GM23338 (cell line): Measurements from ENCODE around the gene TCTN1. TPM values are rescaled to one million over a fixed set of nuclear protein-coding genes. Genes with fewer than 3 reads are reported as not detected.
A peak's percentile ranks its signal among the peaks of the same experiment; 100 is the strongest.

Experiments
- ATAC-seq: fragments of 200-7000 bp; cut with Tn5 transposase; 3 replicates; pipeline ENCODE4 v1.9.1; 2020
- DNase-seq: peaks from one replicate; pipeline ENCODE4 v3.0.0-alpha.2; 2015; ENCODE audit warnings: low spot score
- H2AFZ ChIP-seq: fragments of 200-600 bp; sonication (generic); 2 replicates; pipeline ENCODE4 v1.8.0; 2016; ENCODE audit warnings: antibody characterized with exemption, mild to moderate bottlenecking, moderate library complexity
- H3F3A ChIP-seq: fragments of 200-600 bp; sonication (generic); replicated peaks from 2 replicates; pipeline ENCODE4 v1.8.0; 2017; ENCODE audit warnings: antibody characterized with exemption, mixed run types, low read depth
- H3K27ac ChIP-seq: fragments of 200-600 bp; sonication (generic); 2 replicates; pipeline ENCODE4 v1.6.1; 2016; ENCODE audit warnings: low read depth
- H3K27me3 ChIP-seq: fragments of 200-600 bp; sonication (generic); 2 replicates; pipeline ENCODE4 v1.8.0; 2016; ENCODE audit warnings: mild to moderate bottlenecking, mixed run types, moderate library complexity; ENCODE audit not compliant: insufficient read depth
- H3K36me3 ChIP-seq: fragments of 200-600 bp; sonication (generic); 2 replicates; pipeline ENCODE4 v1.8.0; 2016; ENCODE audit warnings: mild to moderate bottlenecking; ENCODE audit not compliant: insufficient read depth
- H3K4me1 ChIP-seq: fragments of 200-600 bp; sonication (generic); 2 replicates; pipeline ENCODE4 v1.8.0; 2016; ENCODE audit warnings: mild to moderate bottlenecking, moderate library complexity; ENCODE audit not compliant: insufficient read depth
- H3K4me2 ChIP-seq: fragments of 200-600 bp; sonication (generic); 2 replicates; pipeline ENCODE4 v1.7.1; 2017; ENCODE audit warnings: mixed run types
- H3K4me3 ChIP-seq: fragments of 200-600 bp; sonication (generic); 2 replicates; pipeline ENCODE4 v1.6.1; 2016; ENCODE audit warnings: mixed run types
- H3K79me2 ChIP-seq: fragments of 200-600 bp; sonication (generic); replicated peaks from 2 replicates; pipeline ENCODE4 v1.8.0; 2017; ENCODE audit warnings: mild to moderate bottlenecking; ENCODE audit not compliant: insufficient read depth
- H3K9me2 ChIP-seq: fragments of 200-600 bp; sonication (generic); 2 replicates; pipeline ENCODE4 v1.8.0; 2017; ENCODE audit not compliant: insufficient read depth
- H4K20me1 ChIP-seq: fragments of 200-600 bp; sonication (generic); replicated peaks from 2 replicates; pipeline ENCODE4 v1.8.0; 2017; ENCODE audit warnings: mild to moderate bottlenecking; ENCODE audit not compliant: insufficient read depth
- H3K27ac Mint-ChIP-seq: 2 replicates; pipeline ENCODE4 v1.8.0; 2020; ENCODE audit warnings: inconsistent platforms, mild to moderate bottlenecking, moderate library complexity, mixed read lengths
- H3K27me3 Mint-ChIP-seq: 3 replicates; pipeline ENCODE4 v1.8.0; 2022; ENCODE audit warnings: low read depth, mild to moderate bottlenecking, moderate library complexity, mixed read lengths, inconsistent platforms; ENCODE audit not compliant: insufficient read depth, poor library complexity
- H3K36me3 Mint-ChIP-seq: 3 replicates; pipeline ENCODE4 v1.8.0; 2021; ENCODE audit warnings: low read depth, mild to moderate bottlenecking, inconsistent platforms, moderate library complexity, mixed read lengths
- H3K4me1 Mint-ChIP-seq: 3 replicates; pipeline ENCODE4 v1.8.0; 2020; ENCODE audit warnings: mild to moderate bottlenecking, inconsistent platforms, mixed read lengths
- H3K4me3 Mint-ChIP-seq: 3 replicates; pipeline ENCODE4 v1.8.0; 2021; ENCODE audit warnings: moderate library complexity, mild to moderate bottlenecking, inconsistent platforms, mixed read lengths
- H3K9me3 Mint-ChIP-seq: 3 replicates; pipeline ENCODE4 v1.8.0; 2020; ENCODE audit warnings: moderate library complexity, mild to moderate bottlenecking, inconsistent platforms, mixed read lengths
- NANOG ChIP-seq: IDR thresholded peaks from 2 replicates; pipeline ENCODE4 v1.6.1; 2016; ENCODE audit warnings: antibody characterized with exemption, borderline replicate concordance
- ZNF114 ChIP-seq: fragments of 250-450 bp; sonication (Bioruptor Pico); IDR thresholded peaks from 2 replicates; pipeline ENCODE4 v1.5.0; 2020; ENCODE audit warnings: mild to moderate bottlenecking, moderate library complexity
- polyA plus RNA-seq: library from polyadenylated mRNA; unstranded; fragments of >200 nt; fragmentation: Nextera tagmentation; extraction: Ambion mirVana; gene quantifications from 2 replicates; pipeline ENCODE4 v1.2.1, GENCODE V29; 2016
- total RNA-seq: library from RNA; depleted of rRNA; stranded (reverse); fragments of >200 nt; shearing (Covaris generic); gene quantifications from 2 replicates; pipeline ENCODE4 v1.2.3, GENCODE V29; 2014
- TF ChIP-seq, protein P1 (sequence below): IDR thresholded peaks from one replicate; pipeline ENCODE4 v1.6.1; 2018; ENCODE audit warnings: antibody characterized with exemption; ENCODE audit not compliant: unreplicated experiment
- TF ChIP-seq, protein P2 (sequence below): fragments of 250-450 bp; sonication (Bioruptor Pico); IDR thresholded peaks from 2 replicates; pipeline ENCODE4 v1.5.0; 2020; ENCODE audit warnings: mild to moderate bottlenecking, moderate library complexity
- TF ChIP-seq, protein P3 (sequence below), 2 experiments: fragments of 200-600 bp in 1 of 2; sonication (generic) in 1 of 2; conservative IDR thresholded peaks; 2 replicates each; pipeline versions ENCODE4 v1.5.1 to v1.6.1; 2016 to 2017; ENCODE audit warnings: antibody characterized with exemption in 2 of 2, low read depth in 2 of 2, mild to moderate bottlenecking in 2 of 2, moderate library complexity in 1 of 2

Gene TCTN1
- total and polyA plus RNA-seq, 2 experiments from 2014 or later = 10.6 to 12.4 TPM

DNA sequence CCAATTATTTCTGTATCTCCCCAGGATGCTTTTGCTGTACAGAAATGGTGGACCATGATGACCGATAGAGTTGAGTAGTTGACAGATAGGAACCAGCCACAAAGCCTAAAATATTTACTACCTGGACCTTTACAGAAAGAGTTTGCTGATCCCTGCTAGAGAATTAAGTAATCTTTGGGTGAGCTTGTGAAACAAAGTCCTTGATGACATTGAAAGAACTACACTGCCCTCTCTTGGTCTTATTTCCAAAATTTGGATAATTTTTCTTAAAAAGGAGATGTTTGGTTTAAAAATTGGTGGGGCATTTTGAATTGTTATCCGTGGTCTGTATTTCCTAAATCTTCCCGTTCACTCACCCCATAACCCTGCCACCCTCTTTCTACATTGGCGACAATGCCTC lies 13.7 kb upstream of the TCTN1 start:
- Histone ChIP-seq H3K27ac (no peak overlapping the region), H3K4me1 (no peaks in the 10 kb centered on the region), H3F3A (no peaks in the 10 kb centered on the region), H3K4me3 (no peak overlapping the region), H3K4me2 (no peak overlapping the region), H4K20me1 (no peaks in the 10 kb centered on the region), H2AFZ (no peak overlapping the region), H3K79me2 (no peaks in the 10 kb centered on the region), H3K9me2 (no peaks in the 10 kb centered on the region), H3K27me3 (no peaks in the 10 kb centered on the region), H3K36me3 (no peaks in the 10 kb centered on the region)
- no peaks in the 10 kb centered on the region; the same call in 2 of the 3 replicates for H3K9me3 Mint-ChIP-seq
- H3K4me3 Mint-ChIP-seq = no peak overlapping the region
- H3K4me1 Mint-ChIP-seq = no peaks in the 10 kb centered on the region
- ATAC-seq = no peak; the same call in 2 of the 3 replicates
- TF ChIP-seq NANOG = no peak
- TF ChIP-seq, protein P1, sequence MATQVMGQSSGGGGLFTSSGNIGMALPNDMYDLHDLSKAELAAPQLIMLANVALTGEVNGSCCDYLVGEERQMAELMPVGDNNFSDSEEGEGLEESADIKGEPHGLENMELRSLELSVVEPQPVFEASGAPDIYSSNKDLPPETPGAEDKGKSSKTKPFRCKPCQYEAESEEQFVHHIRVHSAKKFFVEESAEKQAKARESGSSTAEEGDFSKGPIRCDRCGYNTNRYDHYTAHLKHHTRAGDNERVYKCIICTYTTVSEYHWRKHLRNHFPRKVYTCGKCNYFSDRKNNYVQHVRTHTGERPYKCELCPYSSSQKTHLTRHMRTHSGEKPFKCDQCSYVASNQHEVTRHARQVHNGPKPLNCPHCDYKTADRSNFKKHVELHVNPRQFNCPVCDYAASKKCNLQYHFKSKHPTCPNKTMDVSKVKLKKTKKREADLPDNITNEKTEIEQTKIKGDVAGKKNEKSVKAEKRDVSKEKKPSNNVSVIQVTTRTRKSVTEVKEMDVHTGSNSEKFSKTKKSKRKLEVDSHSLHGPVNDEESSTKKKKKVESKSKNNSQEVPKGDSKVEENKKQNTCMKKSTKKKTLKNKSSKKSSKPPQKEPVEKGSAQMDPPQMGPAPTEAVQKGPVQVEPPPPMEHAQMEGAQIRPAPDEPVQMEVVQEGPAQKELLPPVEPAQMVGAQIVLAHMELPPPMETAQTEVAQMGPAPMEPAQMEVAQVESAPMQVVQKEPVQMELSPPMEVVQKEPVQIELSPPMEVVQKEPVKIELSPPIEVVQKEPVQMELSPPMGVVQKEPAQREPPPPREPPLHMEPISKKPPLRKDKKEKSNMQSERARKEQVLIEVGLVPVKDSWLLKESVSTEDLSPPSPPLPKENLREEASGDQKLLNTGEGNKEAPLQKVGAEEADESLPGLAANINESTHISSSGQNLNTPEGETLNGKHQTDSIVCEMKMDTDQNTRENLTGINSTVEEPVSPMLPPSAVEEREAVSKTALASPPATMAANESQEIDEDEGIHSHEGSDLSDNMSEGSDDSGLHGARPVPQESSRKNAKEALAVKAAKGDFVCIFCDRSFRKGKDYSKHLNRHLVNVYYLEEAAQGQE = no peak
- TF ChIP-seq, protein P2, sequence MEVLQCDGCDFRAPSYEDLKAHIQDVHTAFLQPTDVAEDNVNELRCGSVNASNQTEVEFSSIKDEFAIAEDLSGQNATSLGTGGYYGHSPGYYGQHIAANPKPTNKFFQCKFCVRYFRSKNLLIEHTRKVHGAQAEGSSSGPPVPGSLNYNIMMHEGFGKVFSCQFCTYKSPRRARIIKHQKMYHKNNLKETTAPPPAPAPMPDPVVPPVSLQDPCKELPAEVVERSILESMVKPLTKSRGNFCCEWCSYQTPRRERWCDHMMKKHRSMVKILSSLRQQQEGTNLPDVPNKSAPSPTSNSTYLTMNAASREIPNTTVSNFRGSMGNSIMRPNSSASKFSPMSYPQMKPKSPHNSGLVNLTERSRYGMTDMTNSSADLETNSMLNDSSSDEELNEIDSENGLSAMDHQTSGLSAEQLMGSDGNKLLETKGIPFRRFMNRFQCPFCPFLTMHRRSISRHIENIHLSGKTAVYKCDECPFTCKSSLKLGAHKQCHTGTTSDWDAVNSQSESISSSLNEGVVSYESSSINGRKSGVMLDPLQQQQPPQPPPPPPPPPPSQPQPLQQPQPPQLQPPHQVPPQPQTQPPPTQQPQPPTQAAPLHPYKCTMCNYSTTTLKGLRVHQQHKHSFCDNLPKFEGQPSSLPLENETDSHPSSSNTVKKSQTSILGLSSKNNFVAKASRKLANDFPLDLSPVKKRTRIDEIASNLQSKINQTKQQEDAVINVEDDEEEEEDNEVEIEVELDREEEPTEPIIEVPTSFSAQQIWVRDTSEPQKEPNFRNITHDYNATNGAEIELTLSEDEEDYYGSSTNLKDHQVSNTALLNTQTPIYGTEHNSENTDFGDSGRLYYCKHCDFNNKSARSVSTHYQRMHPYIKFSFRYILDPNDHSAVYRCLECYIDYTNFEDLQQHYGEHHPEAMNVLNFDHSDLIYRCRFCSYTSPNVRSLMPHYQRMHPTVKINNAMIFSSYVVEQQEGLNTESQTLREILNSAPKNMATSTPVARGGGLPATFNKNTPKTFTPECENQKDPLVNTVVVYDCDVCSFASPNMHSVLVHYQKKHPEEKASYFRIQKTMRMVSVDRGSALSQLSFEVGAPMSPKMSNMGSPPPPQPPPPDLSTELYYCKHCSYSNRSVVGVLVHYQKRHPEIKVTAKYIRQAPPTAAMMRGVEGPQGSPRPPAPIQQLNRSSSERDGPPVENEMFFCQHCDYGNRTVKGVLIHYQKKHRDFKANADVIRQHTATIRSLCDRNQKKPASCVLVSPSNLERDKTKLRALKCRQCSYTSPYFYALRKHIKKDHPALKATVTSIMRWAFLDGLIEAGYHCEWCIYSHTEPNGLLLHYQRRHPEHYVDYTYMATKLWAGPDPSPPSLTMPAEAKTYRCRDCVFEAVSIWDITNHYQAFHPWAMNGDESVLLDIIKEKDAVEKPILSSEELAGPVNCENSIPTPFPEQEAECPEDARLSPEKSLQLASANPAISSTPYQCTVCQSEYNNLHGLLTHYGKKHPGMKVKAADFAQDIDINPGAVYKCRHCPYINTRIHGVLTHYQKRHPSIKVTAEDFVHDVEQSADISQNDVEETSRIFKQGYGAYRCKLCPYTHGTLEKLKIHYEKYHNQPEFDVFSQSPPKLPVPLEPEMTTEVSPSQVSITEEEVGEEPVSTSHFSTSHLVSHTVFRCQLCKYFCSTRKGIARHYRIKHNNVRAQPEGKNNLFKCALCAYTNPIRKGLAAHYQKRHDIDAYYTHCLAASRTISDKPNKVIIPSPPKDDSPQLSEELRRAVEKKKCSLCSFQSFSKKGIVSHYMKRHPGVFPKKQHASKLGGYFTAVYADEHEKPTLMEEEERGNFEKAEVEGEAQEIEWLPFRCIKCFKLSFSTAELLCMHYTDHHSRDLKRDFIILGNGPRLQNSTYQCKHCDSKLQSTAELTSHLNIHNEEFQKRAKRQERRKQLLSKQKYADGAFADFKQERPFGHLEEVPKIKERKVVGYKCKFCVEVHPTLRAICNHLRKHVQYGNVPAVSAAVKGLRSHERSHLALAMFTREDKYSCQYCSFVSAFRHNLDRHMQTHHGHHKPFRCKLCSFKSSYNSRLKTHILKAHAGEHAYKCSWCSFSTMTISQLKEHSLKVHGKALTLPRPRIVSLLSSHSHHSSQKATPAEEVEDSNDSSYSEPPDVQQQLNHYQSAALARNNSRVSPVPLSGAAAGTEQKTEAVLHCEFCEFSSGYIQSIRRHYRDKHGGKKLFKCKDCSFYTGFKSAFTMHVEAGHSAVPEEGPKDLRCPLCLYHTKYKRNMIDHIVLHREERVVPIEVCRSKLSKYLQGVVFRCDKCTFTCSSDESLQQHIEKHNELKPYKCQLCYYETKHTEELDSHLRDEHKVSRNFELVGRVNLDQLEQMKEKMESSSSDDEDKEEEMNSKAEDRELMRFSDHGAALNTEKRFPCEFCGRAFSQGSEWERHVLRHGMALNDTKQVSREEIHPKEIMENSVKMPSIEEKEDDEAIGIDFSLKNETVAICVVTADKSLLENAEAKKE = no peak
- TF ChIP-seq, protein P3, sequence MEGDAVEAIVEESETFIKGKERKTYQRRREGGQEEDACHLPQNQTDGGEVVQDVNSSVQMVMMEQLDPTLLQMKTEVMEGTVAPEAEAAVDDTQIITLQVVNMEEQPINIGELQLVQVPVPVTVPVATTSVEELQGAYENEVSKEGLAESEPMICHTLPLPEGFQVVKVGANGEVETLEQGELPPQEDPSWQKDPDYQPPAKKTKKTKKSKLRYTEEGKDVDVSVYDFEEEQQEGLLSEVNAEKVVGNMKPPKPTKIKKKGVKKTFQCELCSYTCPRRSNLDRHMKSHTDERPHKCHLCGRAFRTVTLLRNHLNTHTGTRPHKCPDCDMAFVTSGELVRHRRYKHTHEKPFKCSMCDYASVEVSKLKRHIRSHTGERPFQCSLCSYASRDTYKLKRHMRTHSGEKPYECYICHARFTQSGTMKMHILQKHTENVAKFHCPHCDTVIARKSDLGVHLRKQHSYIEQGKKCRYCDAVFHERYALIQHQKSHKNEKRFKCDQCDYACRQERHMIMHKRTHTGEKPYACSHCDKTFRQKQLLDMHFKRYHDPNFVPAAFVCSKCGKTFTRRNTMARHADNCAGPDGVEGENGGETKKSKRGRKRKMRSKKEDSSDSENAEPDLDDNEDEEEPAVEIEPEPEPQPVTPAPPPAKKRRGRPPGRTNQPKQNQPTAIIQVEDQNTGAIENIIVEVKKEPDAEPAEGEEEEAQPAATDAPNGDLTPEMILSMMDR (conservative IDR thresholded peaks at IDR 0.05; ENCODE audit: low read depth in 2 of 2) = peak; percentile 54 to 58
- no peak for TF ChIP-seq ZNF114
- no peaks in the 10 kb centered on the region for H3K36me3 Mint-ChIP-seq
- peaks cover 4% of the 10 kb centered on the region for H3K27me3 Mint-ChIP-seq
- no peak overlapping the region for H3K27ac Mint-ChIP-seq
- peak; percentile 58 for DNase-seq
